Large intestine (tissue), 3 donors: Measurements from ENCODE around the gene TNFAIP8. TPM values are rescaled to one million over a fixed set of nuclear protein-coding genes. Genes with fewer than 3 reads are reported as not detected.
A peak's percentile ranks its signal among the peaks of the same experiment; 100 is the strongest.

ENCODE experiments used
- DNase-seq, 2 donors: peaks; one replicate each; pipeline versions ENCODE4 v3.0.0 to v3.0.0-alpha.2; 2013
- H3K27ac ChIP-seq: one replicate; pipeline ENCODE4 v1.5.1; 2013; ENCODE audit warnings: low read length
- H3K27me3 ChIP-seq: 2 replicates; pipeline ENCODE4 v1.6.1; 2013; ENCODE audit warnings: low read length; ENCODE audit not compliant: control insufficient read depth, insufficient read depth
- H3K36me3 ChIP-seq: 2 replicates; pipeline ENCODE4 v1.6.1; 2013; ENCODE audit warnings: low read length; ENCODE audit not compliant: control insufficient read depth, insufficient read depth
- H3K4me1 ChIP-seq: one replicate; pipeline ENCODE4 v1.6.1; 2013; ENCODE audit warnings: low read length; ENCODE audit not compliant: control insufficient read depth, insufficient read depth
- H3K4me3 ChIP-seq: one replicate; pipeline ENCODE4 v1.5.1; 2013; ENCODE audit warnings: low read length
- H3K9me3 ChIP-seq: one replicate; pipeline ENCODE4 v1.6.1; 2013; ENCODE audit warnings: mild to moderate bottlenecking, low read depth, low read length, moderate library complexity; ENCODE audit not compliant: control insufficient read depth
- WGBS: methylation state at CpG from one replicate; pipeline ENCODE4 v1.1.5; 2013; ENCODE audit warnings: low lambda C conversion rate; ENCODE audit not compliant: insufficient coverage; 5-methylcytosine and 5-hydroxymethylcytosine counted together
- polyA plus RNA-seq: library from polyadenylated mRNA; unstranded; fragments of 120-200 nt; gene quantifications from one replicate; pipeline ENCODE4 v1.2.1, GENCODE V29; 2013

The TNFAIP8 gene
- polyA plus RNA-seq, 1 donor, result 17.1 TPM

DNA sequence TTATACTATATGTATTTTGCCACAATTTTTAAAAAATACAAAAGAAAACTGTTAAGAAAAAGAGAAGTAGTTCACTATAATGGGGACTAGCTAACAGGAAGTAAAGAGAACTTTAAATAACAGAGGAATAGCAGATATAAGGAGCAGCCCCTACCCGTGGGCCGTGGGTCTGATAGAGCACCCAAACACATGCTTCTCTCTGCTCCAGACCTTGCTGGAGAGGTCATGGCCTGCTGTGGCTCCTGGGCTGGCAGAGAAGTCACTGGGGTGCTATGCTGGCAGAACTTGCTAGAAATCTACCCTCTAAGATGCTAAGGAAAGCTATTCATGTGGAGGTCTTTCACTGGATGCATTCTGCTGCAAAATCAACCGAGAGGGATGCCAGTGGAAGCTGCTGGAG is 10.0 kb upstream of the TNFAIP8 start:
- Histone ChIP-seq H3K9me3 (no peaks in the 10 kb centered on the region), H3K27ac (no peak overlapping the region), H3K4me3 (no peak overlapping the region), H3K27me3 (no peaks in the 10 kb centered on the region), H3K36me3 (no peaks in the 10 kb centered on the region), H3K4me1 (no peaks in the 10 kb centered on the region)
- no peak for DNase-seq
- no CpG with 5 or more reads among the region's 3 CpGs for WGBS

DNA sequence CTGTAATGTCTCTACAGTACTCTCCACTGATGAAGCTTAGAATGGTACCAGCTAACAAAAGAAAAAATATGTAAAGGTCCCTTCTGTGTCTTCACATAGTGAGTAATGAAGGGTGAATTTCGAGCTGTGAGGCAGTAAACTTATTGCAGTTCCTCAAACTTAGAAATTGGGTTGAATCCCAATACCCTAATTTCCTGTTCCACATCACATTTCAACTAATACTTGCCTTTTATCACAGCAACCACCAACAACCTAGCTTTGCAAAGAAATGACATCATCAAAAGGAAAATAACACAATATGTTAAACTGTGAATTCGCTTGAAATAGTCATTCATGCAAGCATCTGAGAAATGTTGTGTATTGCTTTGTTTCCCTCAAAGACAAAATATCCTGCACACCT is 9.4 kb upstream of the TNFAIP8 start:
- no peaks in the 10 kb centered on the region for H3K36me3 ChIP-seq
- H3K27me3 ChIP-seq, result no peaks in the 10 kb centered on the region
- H3K4me3 ChIP-seq, result no peak overlapping the region
- no peaks in the 10 kb centered on the region for H3K4me1 ChIP-seq
- no peaks in the 10 kb centered on the region for H3K9me3 ChIP-seq
- DNase-seq, result no peak
- no peak overlapping the region for H3K27ac ChIP-seq
- no CpG with 5 or more reads among the region's 2 CpGs for WGBS

DNA sequence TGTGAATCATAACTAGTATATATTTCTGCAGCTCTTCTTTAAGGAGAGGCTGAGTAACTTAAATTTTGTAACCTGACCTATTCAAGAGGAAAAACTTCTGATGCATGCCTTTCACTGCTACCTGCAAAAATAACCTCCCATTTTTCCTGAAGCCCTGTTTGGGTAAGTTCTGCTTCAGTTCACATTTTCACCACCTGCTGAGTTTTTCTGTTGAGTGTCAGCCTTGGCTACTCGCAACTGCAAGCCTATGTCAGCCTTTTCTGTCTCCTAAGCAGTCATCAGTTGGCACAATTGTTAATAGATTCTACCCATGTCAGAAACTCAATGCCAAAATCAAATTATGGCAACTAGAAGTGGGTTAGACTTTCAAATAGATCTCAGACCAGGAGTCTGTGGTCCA is 8.2 kb upstream of the TNFAIP8 start:
- no peak overlapping the region for H3K27ac ChIP-seq
- no peaks in the 10 kb centered on the region for H3K9me3 ChIP-seq
- H3K4me3 ChIP-seq, result no peak overlapping the region
- no peaks in the 10 kb centered on the region for H3K36me3 ChIP-seq
- no CpG with 5 or more reads among the region's 1 CpG for WGBS
- DNase-seq, result no peak
- no peaks in the 10 kb centered on the region for H3K4me1 ChIP-seq
- H3K27me3 ChIP-seq, result no peaks in the 10 kb centered on the region

DNA sequence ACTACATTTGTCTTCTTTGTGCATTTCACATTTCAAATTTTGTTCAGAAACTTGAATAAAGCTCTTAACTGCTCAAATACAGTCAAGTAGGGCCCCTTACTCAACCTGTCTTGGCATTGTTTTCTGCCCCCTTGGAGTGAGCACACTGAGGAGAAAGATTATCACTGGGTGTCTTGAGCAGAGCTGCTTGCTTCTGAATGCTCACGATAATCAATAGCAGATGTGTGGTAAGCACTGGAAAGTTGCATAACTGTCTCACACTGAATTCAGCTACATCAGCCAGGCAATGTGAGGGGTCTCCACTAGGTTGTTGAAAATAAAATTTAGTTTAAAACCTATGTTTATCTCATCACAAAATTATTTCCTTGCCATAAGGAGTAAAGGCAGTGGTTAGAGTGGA is 7.8 kb upstream of the TNFAIP8 start:
- Histone ChIP-seq H3K27me3 (no peaks in the 10 kb centered on the region), H3K4me1 (no peaks in the 10 kb centered on the region), H3K9me3 (no peaks in the 10 kb centered on the region), H3K27ac (no peak overlapping the region), H3K36me3 (no peaks in the 10 kb centered on the region), H3K4me3 (no peak overlapping the region)
- no CpG with 5 or more reads among the region's 1 CpG for WGBS
- DNase-seq, result no peak

DNA sequence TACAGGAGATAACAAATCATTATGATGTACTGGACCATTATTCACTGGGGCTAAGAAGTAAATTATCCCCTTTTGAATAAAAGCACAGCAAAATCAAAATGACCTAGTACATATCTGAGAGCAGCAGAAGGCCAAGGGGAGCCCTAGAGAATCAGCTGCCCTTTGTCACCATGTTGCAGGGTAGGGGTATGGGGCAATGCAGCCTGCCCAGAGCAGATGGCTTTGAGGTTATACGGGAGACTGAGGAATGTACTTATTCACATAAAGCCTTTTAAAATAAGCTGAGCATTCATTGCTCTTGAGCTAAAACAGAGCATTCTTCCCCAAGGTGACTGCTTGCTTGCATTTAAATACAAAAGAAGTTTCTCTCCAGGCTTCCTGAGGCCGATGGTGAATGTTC is 2.6 kb upstream of the TNFAIP8 start:
- H3K27ac ChIP-seq, result no peak overlapping the region
- peaks cover 23% of the 10 kb centered on the region for H3K27me3 ChIP-seq
- H3K4me1 ChIP-seq, result peaks cover 2% of the 10 kb centered on the region
- no peaks in the 10 kb centered on the region for H3K9me3 ChIP-seq
- no peak for DNase-seq
- H3K4me3 ChIP-seq, result no peak overlapping the region
- H3K36me3 ChIP-seq, result no peaks in the 10 kb centered on the region
- WGBS, result no CpG with 5 or more reads among the region's 2 CpGs

DNA sequence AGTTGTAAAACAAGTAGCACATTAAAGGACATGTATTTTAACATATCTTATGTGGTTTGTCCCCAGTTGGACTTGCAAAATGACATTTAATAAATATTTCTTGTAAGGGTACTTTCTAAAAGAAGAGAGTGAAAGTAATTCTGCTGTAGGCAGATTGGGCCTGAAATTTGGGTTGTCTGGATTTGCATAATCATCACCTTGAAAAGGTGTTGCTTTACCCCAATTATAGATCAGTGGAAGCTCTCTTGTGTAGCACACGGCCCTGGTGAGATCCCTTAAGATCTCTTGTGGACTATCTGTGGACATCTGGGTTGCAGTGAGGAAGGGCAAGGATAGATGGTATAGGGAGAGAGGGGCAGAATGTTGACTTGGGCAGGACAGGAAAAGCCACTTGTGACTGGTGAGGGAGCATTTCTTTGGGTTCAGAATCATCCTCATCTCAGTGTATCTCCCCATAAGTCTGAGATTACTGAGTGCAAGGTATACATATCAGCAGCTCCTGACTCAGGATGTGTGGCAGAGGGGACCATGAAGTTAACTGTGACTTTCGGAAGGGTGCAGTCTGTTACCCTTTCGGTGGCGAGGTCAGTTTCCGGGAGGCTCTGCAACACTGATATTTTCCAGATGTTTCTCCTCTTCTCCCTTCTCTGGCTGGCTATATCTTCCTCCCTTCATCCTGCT is 2.0 kb upstream of the TNFAIP8 start:
- Histone ChIP-seq H3K4me3 (no peak overlapping the region), H3K27me3 (peaks cover 23% of the 10 kb centered on the region), H3K9me3 (no peaks in the 10 kb centered on the region), H3K4me1 (peaks cover 2% of the 10 kb centered on the region), H3K36me3 (no peaks in the 10 kb centered on the region), H3K27ac (no peak overlapping the region)
- WGBS, result no CpG with 5 or more reads among the region's 5 CpGs
- DNase-seq, result no peak

DNA sequence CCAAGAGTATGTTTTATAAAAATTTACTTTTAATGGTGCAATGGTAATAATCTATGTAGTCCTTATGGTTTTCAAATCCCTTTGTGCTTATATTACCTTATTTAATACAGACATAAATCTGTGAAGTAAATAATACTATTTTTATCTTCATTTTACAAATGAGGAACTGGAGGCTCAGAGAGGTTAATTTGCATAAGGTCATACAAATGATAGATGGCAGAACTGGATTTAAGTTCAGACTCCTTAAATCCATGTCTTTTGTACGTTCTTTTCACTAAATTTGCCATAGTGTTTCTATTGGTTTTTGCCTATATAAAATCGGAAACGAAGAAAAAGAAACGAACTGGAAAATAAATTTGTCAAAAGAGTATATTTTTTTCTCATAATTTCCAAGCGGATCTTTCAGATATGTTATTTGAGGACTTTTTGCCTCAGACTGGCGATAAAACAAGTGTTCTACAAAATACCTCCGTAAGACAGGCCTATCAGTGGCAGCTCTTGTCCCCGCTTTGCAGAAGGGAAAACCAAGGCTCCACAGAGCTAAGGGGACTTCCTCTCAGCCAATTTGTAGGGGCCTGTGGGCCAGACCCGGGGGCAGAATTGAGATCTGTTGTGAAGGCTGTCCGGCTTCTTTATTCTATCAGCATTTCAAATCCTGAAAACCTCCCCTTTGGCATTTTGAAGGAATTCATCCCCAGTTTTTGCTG is 1.1 kb upstream of the TNFAIP8 start:
- no peaks in the 10 kb centered on the region for H3K36me3 ChIP-seq
- 100% methylated on average over 5 of the region's 10 CpGs for WGBS
- H3K9me3 ChIP-seq, result no peaks in the 10 kb centered on the region
- no peak for DNase-seq
- peaks cover 23% of the 10 kb centered on the region for H3K27me3 ChIP-seq
- H3K27ac ChIP-seq, result no peak overlapping the region
- H3K4me3 ChIP-seq, result no peak overlapping the region
- H3K4me1 ChIP-seq, result peaks cover 2% of the 10 kb centered on the region

DNA sequence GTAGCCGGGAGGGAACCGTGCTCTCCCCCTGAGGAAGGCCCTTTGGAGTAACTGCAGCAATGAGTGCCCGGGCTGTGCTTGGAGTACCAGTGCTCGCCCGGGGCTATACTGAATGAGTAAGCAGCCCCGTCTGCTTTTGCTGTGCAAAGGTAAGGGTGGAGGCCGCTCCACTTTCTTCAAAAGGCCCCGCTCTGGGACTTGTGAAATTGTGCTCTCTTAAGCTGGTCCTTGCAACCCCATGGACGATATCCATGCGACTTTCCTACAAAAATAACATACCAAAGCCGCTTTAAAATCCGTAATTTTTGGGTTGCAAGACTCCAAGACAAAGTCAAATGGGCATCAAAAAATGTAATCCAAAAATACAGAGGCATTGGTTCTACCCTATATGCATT is 578 bp upstream of the TNFAIP8 start:
- H3K4me1 ChIP-seq, result peaks cover 2% of the 10 kb centered on the region
- WGBS, result no CpG with 5 or more reads among the region's 12 CpGs

DNA sequence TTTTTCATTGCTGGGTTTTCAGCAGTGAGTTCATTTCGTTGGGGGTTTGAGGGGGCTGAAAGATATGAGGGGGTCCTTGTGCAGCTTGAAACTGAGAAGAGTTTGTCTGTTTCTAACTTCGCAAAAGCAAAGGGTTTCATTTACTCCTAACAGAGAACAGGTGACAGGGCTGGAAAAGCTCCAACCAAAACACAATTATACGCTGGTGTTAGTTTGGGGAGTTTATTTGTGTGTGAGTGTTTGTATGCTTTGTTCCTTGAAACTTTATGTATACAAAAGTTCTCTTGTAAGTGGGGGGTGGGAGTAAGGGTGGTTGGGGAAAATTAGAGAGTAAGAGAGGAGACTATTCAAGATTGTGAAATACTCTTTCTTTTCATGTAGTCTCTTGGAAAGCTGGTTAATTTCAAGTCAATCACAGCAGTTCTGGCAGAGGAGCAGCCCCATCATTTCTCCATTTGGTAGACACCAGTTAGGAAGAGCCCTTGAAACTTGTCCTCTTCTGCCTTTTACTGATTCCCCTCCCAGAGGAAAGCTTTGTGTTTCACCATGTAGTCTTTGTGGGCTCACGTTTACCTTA is 881 bp downstream of the TNFAIP8 start:
- peaks cover 2% of the 10 kb centered on the region for H3K4me1 ChIP-seq
- DNase-seq, result no peak
- H3K4me3 ChIP-seq, result peak overlapping the region; percentile 52
- H3K36me3 ChIP-seq, result no peaks in the 10 kb centered on the region
- no peaks in the 10 kb centered on the region for H3K9me3 ChIP-seq
- H3K27ac ChIP-seq, result peak overlapping the region; percentile 16
- H3K27me3 ChIP-seq, result peaks cover 23% of the 10 kb centered on the region
- 67% methylated on average over 2 of the region's 4 CpGs for WGBS

More for the DNA sequence above, 578 bp upstream of the TNFAIP8 start:
- Histone ChIP-seq H3K27me3 (peaks cover 23% of the 10 kb centered on the region), H3K36me3 (no peaks in the 10 kb centered on the region), H3K27ac (no peak overlapping the region), H3K4me3 (no peak overlapping the region), H3K9me3 (no peaks in the 10 kb centered on the region)
- no peak for DNase-seq

DNA sequence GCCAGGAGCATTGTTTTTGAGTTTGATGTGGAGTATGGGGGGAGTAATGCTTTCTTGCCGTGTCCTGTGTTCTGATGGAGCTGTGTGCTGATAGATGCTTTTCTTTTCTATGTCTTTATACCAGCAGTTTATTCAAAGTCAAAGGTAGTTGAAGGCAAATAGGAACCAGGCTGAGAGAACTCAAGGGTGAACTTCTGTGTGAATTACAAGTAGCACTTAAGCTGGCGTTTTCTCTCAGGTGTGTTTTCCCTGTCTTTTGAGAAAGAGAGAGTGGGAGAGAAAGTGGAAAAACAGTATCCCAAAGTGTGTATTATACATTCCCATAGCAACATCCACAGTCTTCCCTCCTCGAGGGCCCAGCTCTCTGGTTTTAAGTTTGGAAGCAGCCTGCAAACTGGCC is 1.5 kb downstream of the TNFAIP8 start:
- H3K9me3 ChIP-seq, result no peaks in the 10 kb centered on the region
- peak overlapping the region; percentile 52 for H3K4me3 ChIP-seq
- H3K27me3 ChIP-seq, result peaks cover 23% of the 10 kb centered on the region
- H3K27ac ChIP-seq, result no peak overlapping the region
- WGBS, result 100% methylated on average over 1 of the region's 3 CpGs
- H3K36me3 ChIP-seq, result no peaks in the 10 kb centered on the region
- H3K4me1 ChIP-seq, result peaks cover 2% of the 10 kb centered on the region
- DNase-seq, result no peak
